G401.6 (cell line): ENCODE results near the gene MYOCD.
"Not testable (repeated sequence)": the region's sequence is repeated elsewhere in the genome, so short reads cannot be mapped to it uniquely, and the experiment has no call there.

Source experiments
- FAIRE-seq: peaks from 2 replicates; lab custom pipeline; 2012; peaks lifted over from hg19 to GRCh38; lab: Jason Lieb, UNC

Gene MYOCD, protein sequence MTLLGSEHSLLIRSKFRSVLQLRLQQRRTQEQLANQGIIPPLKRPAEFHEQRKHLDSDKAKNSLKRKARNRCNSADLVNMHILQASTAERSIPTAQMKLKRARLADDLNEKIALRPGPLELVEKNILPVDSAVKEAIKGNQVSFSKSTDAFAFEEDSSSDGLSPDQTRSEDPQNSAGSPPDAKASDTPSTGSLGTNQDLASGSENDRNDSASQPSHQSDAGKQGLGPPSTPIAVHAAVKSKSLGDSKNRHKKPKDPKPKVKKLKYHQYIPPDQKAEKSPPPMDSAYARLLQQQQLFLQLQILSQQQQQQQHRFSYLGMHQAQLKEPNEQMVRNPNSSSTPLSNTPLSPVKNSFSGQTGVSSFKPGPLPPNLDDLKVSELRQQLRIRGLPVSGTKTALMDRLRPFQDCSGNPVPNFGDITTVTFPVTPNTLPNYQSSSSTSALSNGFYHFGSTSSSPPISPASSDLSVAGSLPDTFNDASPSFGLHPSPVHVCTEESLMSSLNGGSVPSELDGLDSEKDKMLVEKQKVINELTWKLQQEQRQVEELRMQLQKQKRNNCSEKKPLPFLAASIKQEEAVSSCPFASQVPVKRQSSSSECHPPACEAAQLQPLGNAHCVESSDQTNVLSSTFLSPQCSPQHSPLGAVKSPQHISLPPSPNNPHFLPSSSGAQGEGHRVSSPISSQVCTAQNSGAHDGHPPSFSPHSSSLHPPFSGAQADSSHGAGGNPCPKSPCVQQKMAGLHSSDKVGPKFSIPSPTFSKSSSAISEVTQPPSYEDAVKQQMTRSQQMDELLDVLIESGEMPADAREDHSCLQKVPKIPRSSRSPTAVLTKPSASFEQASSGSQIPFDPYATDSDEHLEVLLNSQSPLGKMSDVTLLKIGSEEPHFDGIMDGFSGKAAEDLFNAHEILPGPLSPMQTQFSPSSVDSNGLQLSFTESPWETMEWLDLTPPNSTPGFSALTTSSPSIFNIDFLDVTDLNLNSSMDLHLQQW

DNA sequence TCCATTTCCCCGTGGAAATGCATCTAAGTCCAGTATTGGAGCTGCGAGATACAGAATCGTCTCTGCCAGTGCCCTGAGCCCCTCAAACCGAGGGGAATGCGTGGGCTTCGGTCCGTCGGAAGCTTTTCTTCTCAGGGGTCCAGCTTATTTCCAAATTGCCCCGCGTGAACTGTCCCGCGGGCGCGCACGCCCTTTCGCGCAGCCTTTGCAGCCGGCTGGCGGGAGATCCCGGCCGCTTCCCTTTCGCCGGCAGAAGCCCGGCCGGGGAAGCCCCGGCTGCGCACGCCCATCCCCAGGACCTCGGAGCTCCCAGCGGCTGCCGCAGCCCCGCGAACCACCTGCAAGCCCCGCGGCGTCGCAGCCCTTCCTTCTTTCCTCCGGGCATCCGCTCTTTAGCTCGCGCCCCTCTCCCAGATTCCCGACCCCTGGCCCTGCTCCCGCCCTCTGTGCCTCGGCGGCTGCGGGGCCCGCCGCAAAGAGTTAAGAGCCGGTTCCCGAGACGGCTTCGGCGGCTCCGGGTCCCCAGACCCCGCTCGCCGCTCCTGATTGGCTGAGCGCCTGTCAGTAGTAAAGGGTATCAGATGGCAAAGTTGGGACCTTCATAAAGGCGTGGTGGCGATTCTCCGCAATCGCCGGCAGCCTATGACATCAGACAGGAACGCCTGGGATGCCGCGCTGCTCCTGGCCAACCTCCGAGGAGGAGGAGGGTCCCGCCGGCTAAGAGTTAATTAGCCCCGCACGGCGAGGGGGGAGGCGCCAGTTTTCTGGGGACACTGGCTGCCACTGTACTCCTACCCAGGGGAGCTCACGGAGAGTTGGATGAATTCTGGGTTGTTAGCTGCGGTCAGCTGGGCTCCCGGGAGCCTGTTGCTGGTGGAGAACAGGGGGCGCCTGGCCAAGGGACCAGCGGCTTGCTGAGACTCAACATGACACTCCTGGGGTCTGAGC is at the start of gene MYOCD:
TSS of gene MYOCD (plus strand) at position 628 of the 948 bp plus-strand sequence. CDS start at position 927, 299 bp downstream.
- FAIRE-seq, result no peak

DNA sequence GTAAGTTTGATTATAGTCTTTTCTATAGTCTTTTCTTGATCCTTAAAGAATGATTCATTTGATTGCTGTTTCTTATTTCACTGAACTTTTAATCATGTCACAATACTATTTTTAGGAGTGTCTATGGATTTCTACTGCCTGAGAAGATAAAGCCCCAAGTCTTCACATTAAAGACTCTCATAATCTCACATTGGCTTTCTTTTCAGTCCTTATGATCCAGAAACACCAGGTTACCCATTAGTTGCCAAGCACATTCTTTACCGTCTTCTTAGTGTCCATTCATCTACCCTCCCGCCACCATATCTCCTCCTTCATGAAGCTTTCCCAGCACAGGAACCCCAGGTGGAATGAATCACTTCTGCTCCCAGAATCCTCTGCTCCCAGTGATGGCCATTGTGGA is 49.5 kb upstream of the MYOCD start:
- FAIRE-seq, result no peak

DNA sequence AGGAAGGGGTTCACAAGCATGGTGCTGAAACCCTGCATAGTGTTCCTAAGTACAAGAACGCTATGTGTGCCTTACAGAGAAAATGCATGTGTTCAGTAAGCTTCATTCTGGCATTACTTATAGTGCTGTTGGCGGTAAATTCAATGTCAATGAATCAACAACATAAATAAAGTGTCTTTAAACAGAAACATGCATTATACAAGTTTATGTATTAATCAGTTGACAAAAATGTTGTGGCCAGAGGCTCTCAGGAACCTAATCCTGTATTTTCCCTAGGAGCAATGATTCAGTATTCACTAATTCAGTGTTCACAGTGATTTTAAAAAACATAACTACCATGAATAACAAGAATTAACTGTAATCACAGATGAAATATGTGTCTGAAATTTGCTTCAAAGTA is 47.1 kb upstream of the MYOCD start:
- FAIRE-seq, result no peak

GRCh38 chr17:12619459-12620199 is 46.1 kb upstream of the MYOCD start:
- no peak for FAIRE-seq

DNA sequence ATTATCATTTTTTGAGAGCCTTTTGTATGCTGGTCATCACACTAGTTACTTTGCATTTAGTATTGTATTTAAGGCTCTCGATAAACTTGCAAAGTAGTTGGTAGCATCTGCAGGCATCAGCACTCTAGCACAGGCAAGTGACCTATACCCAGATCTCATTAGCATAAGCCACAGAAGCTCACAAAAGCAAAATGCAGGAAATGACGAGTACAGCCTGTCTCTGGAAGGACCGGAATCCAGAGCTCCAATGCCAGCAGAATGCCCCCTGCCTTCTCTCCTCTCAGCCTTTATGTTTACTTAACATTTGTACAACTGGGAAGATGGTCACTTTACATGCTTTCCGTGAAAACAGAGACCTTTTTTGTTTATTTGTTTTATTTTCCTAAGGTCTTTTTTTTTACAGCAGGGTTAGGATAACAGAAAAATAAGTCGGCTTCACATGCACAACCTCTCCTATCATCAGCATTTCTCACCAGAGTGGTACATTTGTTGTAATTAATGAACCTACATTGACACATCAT is 45.4 kb upstream of the MYOCD start:
- FAIRE-seq, result no peak

- no peak for FAIRE-seq
Observed at GRCh38 chr17:12622726-12623125, 43.0 kb upstream of the MYOCD start.

- FAIRE-seq, result no peak
Observed at GRCh38 chr17:12623220-12623848, 42.4 kb upstream of the MYOCD start.

- FAIRE-seq, result no peak
Observed at GRCh38 chr17:12624211-12624610, 41.5 kb upstream of the MYOCD start.

DNA sequence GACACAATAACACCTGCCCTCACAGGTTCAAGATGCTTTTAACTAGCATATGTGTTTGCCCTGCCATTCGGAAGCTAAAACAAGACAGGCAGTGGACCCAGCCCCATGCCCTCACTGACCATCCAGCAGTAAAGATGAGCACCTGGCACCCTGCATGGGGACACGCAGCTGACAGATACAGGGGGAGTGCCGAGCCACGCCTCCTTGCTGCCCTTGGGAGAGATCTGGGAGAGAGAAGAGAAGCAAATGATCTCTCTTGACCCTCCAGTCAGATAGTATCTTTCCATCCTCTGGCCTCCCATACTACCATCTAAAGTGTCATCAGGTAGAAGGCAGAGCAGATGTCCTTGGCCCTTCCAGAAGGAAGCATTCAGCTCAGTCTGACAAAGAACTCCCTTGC is 40.6 kb upstream of the MYOCD start:
- no peak for FAIRE-seq

DNA sequence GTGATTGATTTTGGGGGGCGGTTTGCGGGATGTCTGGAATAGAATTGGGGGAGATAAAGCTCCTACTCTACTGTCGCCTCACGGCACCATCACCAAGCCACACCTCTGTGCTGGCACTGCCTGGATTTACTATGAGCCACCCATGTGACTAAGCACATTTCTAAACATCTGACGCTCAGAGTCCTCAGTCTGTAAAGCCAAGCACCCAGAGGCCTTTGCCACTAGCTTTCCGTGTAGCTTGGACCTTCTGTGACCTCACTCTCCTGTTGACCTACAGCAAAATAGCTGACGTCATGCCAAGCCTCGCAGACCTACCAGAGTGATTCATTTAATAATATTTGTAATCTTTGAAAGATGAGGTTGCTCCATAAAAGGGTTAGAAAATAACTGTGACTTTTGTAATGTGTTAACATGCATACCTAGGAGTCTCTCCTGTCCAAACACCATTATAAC is 38.5 kb upstream of the MYOCD start:
- no peak for FAIRE-seq

DNA sequence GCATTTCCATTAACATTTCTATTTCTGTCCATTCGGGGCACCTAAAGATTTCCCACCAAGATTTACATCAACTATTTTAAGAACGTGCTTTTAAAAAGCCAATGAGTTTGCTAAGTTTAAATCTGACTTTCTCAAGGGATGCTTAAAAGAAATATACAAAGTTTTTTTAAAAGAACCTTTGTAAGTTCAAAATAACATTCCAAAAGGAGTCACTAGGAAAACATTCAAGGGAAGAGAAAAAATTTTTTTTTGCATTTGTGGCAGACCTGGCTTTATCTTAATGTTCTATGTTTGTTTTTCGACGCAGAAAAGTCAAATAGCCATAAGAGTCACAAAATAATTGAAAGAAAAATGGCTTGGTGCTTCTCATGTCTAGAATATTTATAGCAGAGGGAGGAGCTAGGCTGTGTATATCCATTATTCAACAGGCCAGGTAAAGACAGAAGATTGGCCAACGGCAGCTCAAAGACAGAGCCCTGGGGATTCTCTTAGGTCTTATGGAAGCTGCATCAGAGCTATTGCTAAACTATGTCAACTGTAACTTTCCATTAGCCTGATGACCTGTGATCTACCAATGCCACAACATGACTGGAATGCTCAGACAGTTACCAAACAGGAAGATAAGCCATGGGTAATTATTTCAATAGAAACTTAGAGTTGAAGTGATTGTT is 37.8 kb upstream of the MYOCD start:
- FAIRE-seq, result no peak

GRCh38 chr17:12631076-12631475 is 34.6 kb upstream of the MYOCD start:
- FAIRE-seq, result no peak

DNA sequence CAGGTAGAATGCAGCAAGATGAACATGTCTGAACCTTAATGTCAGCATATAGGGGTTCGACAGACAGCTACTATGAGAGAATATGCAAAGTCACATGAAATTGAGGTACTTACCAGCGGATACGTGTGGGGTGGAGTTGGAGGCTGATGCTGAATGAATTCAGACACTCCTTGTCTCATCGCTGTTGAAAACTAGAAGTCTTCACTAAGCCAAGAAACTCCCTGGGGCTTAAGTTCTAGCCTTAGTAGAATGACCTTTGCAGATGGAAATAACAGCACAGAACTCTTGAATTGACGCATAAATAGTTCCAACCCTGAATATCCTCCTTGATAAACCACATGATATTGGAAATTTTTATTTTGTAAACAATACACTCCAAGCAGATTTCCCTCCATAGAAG is 32.9 kb upstream of the MYOCD start:
- FAIRE-seq, result no peak

GRCh38 chr17:12634789-12635414 is 30.8 kb upstream of the MYOCD start:
- no peak for FAIRE-seq

- FAIRE-seq, result not testable (repeated sequence)
Observed at GRCh38 chr17:12635996-12636395, 29.7 kb upstream of the MYOCD start.

DNA sequence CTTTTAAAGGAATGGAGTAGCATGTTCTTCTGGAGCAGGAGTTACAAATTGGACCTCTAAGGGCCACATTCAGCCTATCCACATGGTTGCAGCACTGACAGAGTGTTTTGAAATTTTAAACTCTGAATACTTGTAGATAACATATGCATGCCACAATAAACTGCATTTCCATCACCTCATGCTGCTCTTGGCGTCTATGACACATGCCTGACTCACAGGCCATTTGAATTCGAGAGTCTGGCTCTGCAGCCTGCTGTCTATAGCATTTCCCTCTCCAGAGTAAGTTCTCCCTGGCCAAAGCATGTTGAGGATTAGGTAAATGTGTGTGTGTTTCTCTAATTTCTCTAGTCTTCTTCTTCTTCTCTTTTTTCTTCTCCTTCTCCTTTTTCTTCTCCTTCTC is 28.7 kb upstream of the MYOCD start:
- no peak for FAIRE-seq

DNA sequence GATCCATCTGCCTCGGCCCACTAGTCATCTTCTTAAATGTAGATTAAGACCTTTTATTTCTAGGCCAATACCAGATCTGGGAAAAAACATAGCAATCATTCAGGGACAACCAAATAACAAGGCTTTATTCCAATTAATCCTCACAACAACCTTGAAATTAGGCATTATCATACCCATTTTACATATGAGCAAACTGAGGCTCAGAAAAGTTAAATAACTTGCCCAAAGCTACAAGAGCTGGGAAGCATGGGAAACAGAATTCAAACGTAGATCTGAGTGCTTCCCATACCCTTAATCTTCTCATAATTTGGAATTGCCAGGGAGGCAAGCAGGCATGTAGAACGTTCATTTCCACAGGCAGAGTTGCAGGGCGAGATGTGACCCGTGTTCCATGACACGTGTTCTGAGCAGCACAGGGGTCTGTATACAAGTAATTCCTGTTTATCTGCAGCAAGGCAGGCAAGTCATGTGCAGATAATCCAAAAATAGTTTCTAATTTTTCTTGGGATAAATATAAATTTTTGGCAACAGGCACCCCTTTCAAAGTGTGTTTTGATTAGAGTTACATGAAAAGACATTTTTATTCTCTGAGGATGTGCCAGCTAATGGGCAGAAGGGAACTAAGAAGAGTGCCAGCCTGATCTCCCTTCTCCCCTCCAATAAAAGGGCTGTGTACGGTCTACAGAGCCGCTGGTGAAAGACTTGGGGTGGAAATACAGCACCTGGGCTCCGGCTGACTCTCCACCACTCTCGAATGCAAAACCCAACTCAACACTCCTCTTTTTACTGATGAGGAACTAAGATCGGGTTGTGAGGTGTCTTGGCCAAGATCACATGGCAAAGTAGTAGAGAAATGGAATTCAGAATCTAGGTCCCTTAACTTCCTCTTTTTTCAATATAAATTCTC is 27.7 kb upstream of the MYOCD start:
- FAIRE-seq, result no peak

DNA sequence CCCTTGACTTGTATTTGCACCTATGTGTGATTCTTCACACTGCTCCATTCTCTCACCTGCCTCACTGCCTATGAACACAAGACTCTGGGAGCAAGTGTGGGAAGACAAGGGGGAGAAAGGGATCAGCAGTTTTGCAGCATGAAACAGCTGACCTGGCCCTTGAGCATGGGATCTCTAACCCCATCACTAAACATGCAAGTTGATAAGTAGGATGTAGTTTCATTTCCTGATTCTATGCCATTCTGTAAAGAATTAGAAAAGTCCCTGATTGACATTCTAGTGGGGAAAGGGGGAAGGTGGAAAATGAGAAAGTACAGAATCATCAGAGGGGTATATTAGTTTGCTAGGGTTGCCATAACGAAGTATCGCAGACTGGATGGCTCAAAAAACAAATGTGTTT is 25.3 kb upstream of the MYOCD start:
- FAIRE-seq, result no peak
